NT2/D1 (cell line): ENCODE results near the gene ENTREP3.

Source experiments
- DNase-seq: peaks from one replicate; pipeline ENCODE4 v3.0.0-alpha.2; 2011; ENCODE audit warnings: low read depth, low spot score
- H3K27me3 ChIP-seq: 2 replicates; pipeline ENCODE4 v1.6.0; 2011; ENCODE audit warnings: mild to moderate bottlenecking; ENCODE audit not compliant: insufficient read length, insufficient read depth
- H3K36me3 ChIP-seq: 2 replicates; pipeline ENCODE4 v1.6.1; 2011; ENCODE audit warnings: mild to moderate bottlenecking, low read length, mixed read lengths; ENCODE audit not compliant: insufficient read depth, insufficient read length
- H3K4me1 ChIP-seq: 2 replicates; pipeline ENCODE4 v1.5.1; 2011; ENCODE audit not compliant: insufficient read depth, insufficient read length
- H3K4me3 ChIP-seq: 2 replicates; pipeline ENCODE4 v1.5.1; 2011; ENCODE audit warnings: low read depth; ENCODE audit not compliant: insufficient read length
- H3K9ac ChIP-seq: 2 replicates; pipeline ENCODE4 v1.6.0; 2011; ENCODE audit warnings: low read depth; ENCODE audit not compliant: insufficient read length
- H3K9me3 ChIP-seq: 2 replicates; pipeline ENCODE4 v1.5.1; 2011; ENCODE audit warnings: mild to moderate bottlenecking, low read length; ENCODE audit not compliant: insufficient read depth
- SUZ12 ChIP-seq: IDR thresholded peaks from 2 replicates; pipeline ENCODE4 v1.6.1; 2011; ENCODE audit not compliant: insufficient read length, insufficient read depth; ENCODE audit errors: extremely low read depth
- YY1 ChIP-seq: IDR thresholded peaks from 2 replicates; pipeline ENCODE4 v1.6.1; 2011; ENCODE audit not compliant: insufficient read length, insufficient read depth
- ZNF274 ChIP-seq: IDR thresholded peaks from 2 replicates; pipeline ENCODE4 v1.6.1; 2011; ENCODE audit warnings: mild to moderate bottlenecking, low read depth, low read length

Gene ENTREP3

GRCh38 chr1:155254714-155255242, 505 bp downstream of the ENTREP3 start:
- no peak for TF ChIP-seq YY1
- no peak for TF ChIP-seq ZNF274
- no peak for TF ChIP-seq SUZ12
- H3K36me3 ChIP-seq = peaks cover 45% of the 10 kb centered on the region
- DNase-seq = no peak
- H3K9ac ChIP-seq = peak overlapping the region; percentile 92
- peak overlapping the region; percentile 76 for H3K4me3 ChIP-seq
- peaks cover 30% of the 10 kb centered on the region for H3K4me1 ChIP-seq
- H3K27me3 ChIP-seq = no peaks in the 10 kb centered on the region
- no peaks in the 10 kb centered on the region for H3K9me3 ChIP-seq

GRCh38 chr1:155254228-155254713, 1.0 kb downstream of the ENTREP3 start:
- H3K4me1 ChIP-seq = peaks cover 30% of the 10 kb centered on the region
- TF ChIP-seq YY1 (no peak), ZNF274 (no peak), SUZ12 (no peak)
- H3K4me3 ChIP-seq = peak overlapping the region; percentile 76
- peak overlapping the region; percentile 92 for H3K9ac ChIP-seq
- H3K36me3 ChIP-seq = peaks cover 42% of the 10 kb centered on the region
- no peaks in the 10 kb centered on the region for H3K27me3 ChIP-seq
- H3K9me3 ChIP-seq = no peaks in the 10 kb centered on the region
- no peak for DNase-seq

GRCh38 chr1:155253797-155254196, 1.5 kb downstream of the ENTREP3 start:
- TF ChIP-seq ZNF274 (no peak), SUZ12 (no peak), YY1 (no peak)
- Histone ChIP-seq H3K4me3 (peak overlapping the region; percentile 76), H3K4me1 (peaks cover 30% of the 10 kb centered on the region), H3K9me3 (no peaks in the 10 kb centered on the region), H3K9ac (peak overlapping the region; percentile 92), H3K27me3 (no peaks in the 10 kb centered on the region), H3K36me3 (peaks cover 41% of the 10 kb centered on the region)
- no peak for DNase-seq

GRCh38 chr1:155253208-155253607, 2.1 kb downstream of the ENTREP3 start:
- H3K4me1 ChIP-seq = peaks cover 30% of the 10 kb centered on the region
- TF ChIP-seq SUZ12 (no peak), ZNF274 (no peak), YY1 (no peak)
- H3K36me3 ChIP-seq = peaks cover 41% of the 10 kb centered on the region
- H3K27me3 ChIP-seq = no peaks in the 10 kb centered on the region
- DNase-seq = no peak
- peak overlapping the region; percentile 92 for H3K9ac ChIP-seq
- no peaks in the 10 kb centered on the region for H3K9me3 ChIP-seq
- no peak overlapping the region for H3K4me3 ChIP-seq

GRCh38 chr1:155251566-155251965, 3.7 kb downstream of the ENTREP3 start:
- no peak for DNase-seq
- Histone ChIP-seq H3K36me3 (peaks cover 44% of the 10 kb centered on the region), H3K27me3 (no peaks in the 10 kb centered on the region), H3K4me1 (peaks cover 28% of the 10 kb centered on the region), H3K4me3 (no peak overlapping the region), H3K9me3 (no peaks in the 10 kb centered on the region), H3K9ac (peak overlapping the region; percentile 1)
- TF ChIP-seq SUZ12 (no peak), YY1 (no peak), ZNF274 (no peak)

GRCh38 chr1:155250633-155251449, 4.4 kb downstream of the ENTREP3 start:
- TF ChIP-seq YY1 (peak; percentile 60), ZNF274 (no peak), SUZ12 (no peak)
- peaks cover 25% of the 10 kb centered on the region for H3K4me1 ChIP-seq
- H3K9ac ChIP-seq = peak overlapping the region; percentile 14
- no peak overlapping the region for H3K4me3 ChIP-seq
- peak; percentile 96 for DNase-seq
- H3K9me3 ChIP-seq = no peaks in the 10 kb centered on the region
- peaks cover 40% of the 10 kb centered on the region for H3K36me3 ChIP-seq
- H3K27me3 ChIP-seq = no peaks in the 10 kb centered on the region

GRCh38 chr1:155250246-155250632, 5.0 kb downstream of the ENTREP3 start:
- Histone ChIP-seq H3K4me1 (peaks cover 25% of the 10 kb centered on the region), H3K36me3 (peaks cover 38% of the 10 kb centered on the region), H3K9me3 (no peaks in the 10 kb centered on the region), H3K27me3 (no peaks in the 10 kb centered on the region), H3K9ac (no peak overlapping the region), H3K4me3 (no peak overlapping the region)
- DNase-seq = no peak
- TF ChIP-seq ZNF274 = no peak
- no peak for TF ChIP-seq YY1
- TF ChIP-seq SUZ12 = no peak
